ENCODE data around the gene FAM20A. TPM values are rescaled to one million over a fixed set of nuclear protein-coding genes. Genes with fewer than 3 reads are reported as not detected.

The FAM20A gene
- total RNA-seq, 2 donors from 2014 or later: under 0.01 to 1.3 TPM

DNA sequence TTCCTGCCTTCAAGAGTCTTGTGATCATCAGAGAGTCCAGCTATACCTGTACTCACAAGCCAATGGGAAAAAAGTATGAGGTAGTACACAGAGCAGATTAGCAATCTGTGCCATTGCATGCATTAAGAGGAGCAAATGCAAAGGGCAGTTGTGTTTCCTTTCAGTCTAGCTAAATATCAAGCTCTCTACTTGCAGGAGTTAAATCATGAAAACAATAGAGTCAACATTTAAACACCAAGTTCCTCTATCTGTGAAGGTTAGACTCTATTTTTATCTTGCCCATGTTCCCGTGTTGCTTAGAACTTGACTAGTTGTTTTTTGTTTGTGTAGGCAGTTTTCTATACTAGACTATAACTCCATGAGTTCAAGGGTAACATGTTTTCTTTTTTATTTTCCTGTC is 4.7 kb upstream of the FAM20A start:
- intact Hi-C loops (cut with DNase I): no loop called here
- DNase-seq (no peak), ATAC-seq (no peak)
- no peaks in the 10 kb centered on the region for H3K36me3 ChIP-seq (replicated peaks in 1 of 2; ENCODE audit: insufficient read depth in 1 of 2, low read depth in 2 of 2)
- peak overlapping the region in 1 of 4 donors; percentile 13 for H3K27ac ChIP-seq
- 7 to 37% methylated on average over 1 of the region's 1 CpG for WGBS, 2 donors
- no peaks in the 10 kb centered on the region for H3K27me3 ChIP-seq
- H3K4me3 ChIP-seq: no peak overlapping the region
- peaks cover 0 to 3% (median 0%) of the 10 kb centered on the region in 3 donors for H3K9me3 ChIP-seq
- TF ChIP-seq POLR2A (IDR thresholded peaks at IDR 0.05): no peak
- peaks cover 5% of the 10 kb centered on the region for H3K4me1 ChIP-seq

DNA sequence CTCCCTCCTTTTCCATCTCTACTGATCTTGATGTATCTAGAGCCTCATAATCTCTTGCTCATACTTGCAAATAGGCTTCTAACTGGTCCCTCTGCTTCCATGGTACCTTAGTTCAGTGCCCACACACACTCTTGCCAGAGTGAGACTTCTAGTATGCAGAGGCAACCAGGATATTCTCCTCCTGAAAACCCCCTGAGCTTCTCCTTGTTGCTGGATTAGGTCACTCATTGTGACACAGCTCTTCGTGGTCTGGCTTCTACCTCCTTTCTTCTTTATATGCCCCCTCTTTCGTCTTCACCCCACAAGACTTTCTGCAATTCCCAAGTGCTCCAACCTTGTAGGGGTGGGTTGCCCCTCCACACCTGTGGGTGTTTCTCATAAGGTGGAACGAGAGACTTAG is 2.5 kb upstream of the FAM20A start:
- H3K4me3 ChIP-seq: no peak overlapping the region
- DNase-seq (no peak), ATAC-seq (no peak)
- WGBS, 2 donors: 89 to 92% methylated on average over 3 of the region's 3 CpGs
- H3K36me3 ChIP-seq (replicated peaks in 1 of 2; ENCODE audit: insufficient read depth in 1 of 2, low read depth in 2 of 2): no peaks in the 10 kb centered on the region
- H3K27ac ChIP-seq: peak overlapping the region in 1 of 4 donors; percentile 47
- intact Hi-C loops (cut with DNase I): no loop called here
- H3K9me3 ChIP-seq: no peaks in the 10 kb centered on the region
- peaks cover 0 to 4% of the 10 kb centered on the region in 2 donors for H3K27me3 ChIP-seq
- no peak for TF ChIP-seq POLR2A (IDR thresholded peaks at IDR 0.05)
- TF ChIP-seq, protein P1, sequence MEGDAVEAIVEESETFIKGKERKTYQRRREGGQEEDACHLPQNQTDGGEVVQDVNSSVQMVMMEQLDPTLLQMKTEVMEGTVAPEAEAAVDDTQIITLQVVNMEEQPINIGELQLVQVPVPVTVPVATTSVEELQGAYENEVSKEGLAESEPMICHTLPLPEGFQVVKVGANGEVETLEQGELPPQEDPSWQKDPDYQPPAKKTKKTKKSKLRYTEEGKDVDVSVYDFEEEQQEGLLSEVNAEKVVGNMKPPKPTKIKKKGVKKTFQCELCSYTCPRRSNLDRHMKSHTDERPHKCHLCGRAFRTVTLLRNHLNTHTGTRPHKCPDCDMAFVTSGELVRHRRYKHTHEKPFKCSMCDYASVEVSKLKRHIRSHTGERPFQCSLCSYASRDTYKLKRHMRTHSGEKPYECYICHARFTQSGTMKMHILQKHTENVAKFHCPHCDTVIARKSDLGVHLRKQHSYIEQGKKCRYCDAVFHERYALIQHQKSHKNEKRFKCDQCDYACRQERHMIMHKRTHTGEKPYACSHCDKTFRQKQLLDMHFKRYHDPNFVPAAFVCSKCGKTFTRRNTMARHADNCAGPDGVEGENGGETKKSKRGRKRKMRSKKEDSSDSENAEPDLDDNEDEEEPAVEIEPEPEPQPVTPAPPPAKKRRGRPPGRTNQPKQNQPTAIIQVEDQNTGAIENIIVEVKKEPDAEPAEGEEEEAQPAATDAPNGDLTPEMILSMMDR (IDR thresholded peaks at IDR 0.05): no peak
- peaks cover 18% of the 10 kb centered on the region for H3K4me1 ChIP-seq

DNA sequence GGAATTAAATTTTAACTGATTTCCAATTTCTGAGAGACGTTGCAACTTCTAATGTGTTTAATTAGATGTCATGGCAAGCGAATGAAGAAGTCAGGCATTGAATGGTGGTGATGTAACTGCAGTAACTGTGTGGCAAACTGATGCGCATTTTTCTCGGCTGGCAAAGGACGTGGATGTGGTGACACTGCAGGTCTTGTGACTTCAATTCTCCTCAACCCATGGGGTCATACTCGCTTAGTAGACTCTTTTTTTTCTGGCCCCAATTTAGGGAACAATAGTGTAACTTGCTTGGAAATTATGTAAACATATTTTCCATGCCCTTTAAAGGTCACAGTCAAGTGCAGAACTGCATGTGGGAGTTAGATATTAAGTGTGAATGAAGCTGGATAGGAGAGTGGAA is 1.9 kb upstream of the FAM20A start:
- intact Hi-C loops (cut with DNase I): no loop called here
- WGBS, 2 donors: 62 to 64% methylated on average over 6 of the region's 6 CpGs
- H3K36me3 ChIP-seq (replicated peaks in 1 of 2; ENCODE audit: insufficient read depth in 1 of 2, low read depth in 2 of 2): no peaks in the 10 kb centered on the region
- peak overlapping the region in 1 of 4 donors; percentile 47 for H3K27ac ChIP-seq
- peaks cover 18% of the 10 kb centered on the region for H3K4me1 ChIP-seq
- H3K9me3 ChIP-seq: no peaks in the 10 kb centered on the region
- peaks cover 0 to 4% of the 10 kb centered on the region in 2 donors for H3K27me3 ChIP-seq
- TF ChIP-seq, protein P1 (IDR thresholded peaks at IDR 0.05): no peak
- peak in 1 of 3 donors; percentile 39 for TF ChIP-seq POLR2A (IDR thresholded peaks at IDR 0.05)
- ATAC-seq: no peak
- peak in 1 of 4 donors; percentile 73 for DNase-seq
- no peak overlapping the region for H3K4me3 ChIP-seq

DNA sequence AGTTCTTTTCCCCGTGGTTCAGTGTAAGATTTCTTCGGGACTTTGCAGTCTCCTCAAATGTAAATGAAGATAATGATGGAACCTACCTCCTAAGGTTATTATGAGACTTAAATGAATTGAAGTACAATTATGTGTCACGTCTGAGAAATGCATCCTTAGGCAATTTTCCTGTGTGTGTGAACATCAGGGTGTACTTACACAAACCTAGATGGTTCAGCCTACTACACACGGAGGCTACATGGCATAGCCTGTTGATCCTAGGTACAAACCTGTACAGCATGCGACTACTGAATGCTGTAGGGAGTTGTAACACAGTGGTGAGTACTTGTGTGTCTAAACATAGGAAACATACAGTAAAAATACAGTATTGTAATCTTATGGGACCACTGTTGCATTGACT is 1.1 kb upstream of the FAM20A start:
- Histone ChIP-seq H3K36me3 (replicated peaks in 1 of 2; ENCODE audit: insufficient read depth in 1 of 2, low read depth in 2 of 2) (no peaks in the 10 kb centered on the region), H3K9me3 (no peaks in the 10 kb centered on the region), H3K4me3 (no peak overlapping the region), H3K27me3 (peaks cover 0 to 4% of the 10 kb centered on the region in 2 donors), H3K4me1 (peaks cover 18% of the 10 kb centered on the region), H3K27ac (peak overlapping the region in 1 of 4 donors; percentile 46)
- ATAC-seq: no peak
- 59 to 67% methylated on average over 5 of the region's 5 CpGs for WGBS, 2 donors
- TF ChIP-seq, protein P1 (IDR thresholded peaks at IDR 0.05): no peak
- no peak for TF ChIP-seq POLR2A (IDR thresholded peaks at IDR 0.05)
- DNase-seq: no peak
- intact Hi-C loops (cut with DNase I): no loop called here

DNA sequence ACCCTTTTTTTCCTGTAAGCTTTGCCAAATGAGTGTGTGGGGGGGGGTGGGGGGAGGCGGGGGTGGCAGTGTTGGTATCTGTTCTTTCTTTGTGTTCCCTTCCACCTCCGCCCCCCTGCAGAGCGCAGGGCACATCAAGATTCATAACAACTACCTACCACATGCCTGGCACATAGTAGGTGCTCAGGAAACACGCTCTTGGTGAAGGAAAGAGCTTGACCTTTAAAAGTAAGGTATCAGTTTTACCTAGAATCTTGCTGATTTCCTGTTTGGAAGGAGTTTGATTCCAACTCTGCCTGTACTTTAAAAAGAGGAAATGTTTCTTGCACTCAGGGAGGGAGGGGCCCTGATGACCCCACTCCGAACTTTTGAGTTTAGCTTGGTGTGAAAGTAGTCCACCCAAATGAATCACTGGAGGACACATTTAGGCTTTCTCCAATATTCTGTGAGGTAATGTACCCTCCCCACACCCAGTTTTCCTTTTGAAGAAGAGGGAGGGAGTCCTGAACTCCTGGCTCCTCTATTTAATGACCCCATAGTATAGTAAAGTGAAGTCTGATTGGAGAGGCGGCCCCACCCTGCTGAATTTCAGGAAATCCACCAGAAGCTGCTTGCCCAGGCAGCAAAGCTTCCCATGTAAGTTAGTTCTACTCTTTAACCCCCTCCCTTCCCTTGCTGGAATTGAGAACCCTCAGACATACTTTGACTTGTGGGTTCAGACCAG is 560 bp upstream of the FAM20A start:
- 39 to 45% methylated on average over 6 of the region's 6 CpGs for WGBS, 2 donors
- Histone ChIP-seq H3K36me3 (replicated peaks in 1 of 2; ENCODE audit: insufficient read depth in 1 of 2, low read depth in 2 of 2) (no peaks in the 10 kb centered on the region), H3K9me3 (no peaks in the 10 kb centered on the region), H3K27me3 (peaks cover 0 to 4% of the 10 kb centered on the region in 2 donors), H3K27ac (peak overlapping the region in 1 of 4 donors; percentile 46), H3K4me3 (no peak overlapping the region), H3K4me1 (peaks cover 18% of the 10 kb centered on the region)
- DNase-seq (peak in 1 of 4 donors; percentile 43), ATAC-seq (no peak)
- intact Hi-C loops (cut with DNase I): no loop called here
- TF ChIP-seq, protein P1 (IDR thresholded peaks at IDR 0.05): no peak
- peak in 1 of 3 donors; percentile 4 for TF ChIP-seq POLR2A (IDR thresholded peaks at IDR 0.05)
